Articular chondrocyte of knee joint (primary cell): ENCODE data around the gene PMS1. TPM values are rescaled to one million over a fixed set of nuclear protein-coding genes. Genes with fewer than 3 reads are reported as not detected.

Experiments used
- total RNA-seq: library from RNA; depleted of rRNA; stranded (reverse); fragments of >200 nt; gene quantifications from 2 replicates; pipeline ENCODE4 v1.2.3, GENCODE V29; 2012

Gene PMS1
- total RNA-seq, result 23.9 and 31.3 TPM in 2 replicates

DNA sequence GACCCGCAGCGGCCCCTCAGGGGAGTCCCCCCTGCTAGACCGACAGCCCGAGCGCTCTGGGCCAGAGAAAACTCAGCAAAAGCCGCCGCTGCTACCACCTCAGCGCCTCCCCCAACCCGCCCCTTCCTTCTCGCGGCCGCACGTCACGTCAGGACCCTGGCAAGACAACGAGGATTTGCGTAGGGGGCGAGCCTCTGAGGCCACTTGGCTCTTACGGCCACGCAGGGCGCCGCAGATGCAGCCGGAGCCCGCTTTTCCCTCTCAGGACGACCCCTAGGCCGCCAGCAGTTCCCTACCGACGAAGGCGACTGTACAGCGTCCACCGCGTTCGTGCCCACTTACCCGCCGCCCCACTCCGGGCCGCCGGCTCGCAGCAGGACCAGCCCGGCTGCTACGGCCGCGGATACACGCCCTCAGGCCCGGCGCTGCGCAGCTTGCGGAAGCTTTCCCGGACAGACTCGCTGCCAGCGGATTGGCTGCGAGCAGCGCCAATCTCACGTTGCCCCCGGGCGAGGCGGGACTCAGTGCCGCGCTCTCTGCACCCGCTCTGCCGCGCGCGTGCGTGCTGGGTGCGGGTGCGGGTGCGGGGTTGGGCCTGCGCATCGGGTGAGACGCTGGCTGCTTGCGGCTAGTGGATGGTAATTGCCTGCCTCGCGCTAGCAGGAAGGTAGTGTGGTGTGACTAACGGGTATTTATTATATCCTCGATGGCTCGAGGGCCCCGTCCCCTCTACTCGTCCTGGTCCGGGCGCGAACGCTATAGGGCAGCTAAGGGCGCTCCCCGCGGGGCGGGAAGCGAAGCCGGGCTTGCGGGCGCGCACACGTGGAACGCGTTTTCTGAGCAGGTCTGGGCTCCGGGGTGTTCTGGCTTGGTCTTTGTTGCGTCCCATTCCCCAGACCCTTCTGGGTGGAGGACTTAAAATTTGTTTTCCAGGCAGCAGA is at the start of gene PMS1, which contains the start of gene ORMDL1:
Gene PMS1 (plus strand): TSS at position 524 of the 941 bp plus-strand sequence. CDS start 7,360 bp downstream, outside the sequence.
Gene ORMDL1 (minus strand): TSS at position 413 of the 941 bp plus-strand sequence. CDS start 1,744 bp downstream, outside the sequence.

DNA sequence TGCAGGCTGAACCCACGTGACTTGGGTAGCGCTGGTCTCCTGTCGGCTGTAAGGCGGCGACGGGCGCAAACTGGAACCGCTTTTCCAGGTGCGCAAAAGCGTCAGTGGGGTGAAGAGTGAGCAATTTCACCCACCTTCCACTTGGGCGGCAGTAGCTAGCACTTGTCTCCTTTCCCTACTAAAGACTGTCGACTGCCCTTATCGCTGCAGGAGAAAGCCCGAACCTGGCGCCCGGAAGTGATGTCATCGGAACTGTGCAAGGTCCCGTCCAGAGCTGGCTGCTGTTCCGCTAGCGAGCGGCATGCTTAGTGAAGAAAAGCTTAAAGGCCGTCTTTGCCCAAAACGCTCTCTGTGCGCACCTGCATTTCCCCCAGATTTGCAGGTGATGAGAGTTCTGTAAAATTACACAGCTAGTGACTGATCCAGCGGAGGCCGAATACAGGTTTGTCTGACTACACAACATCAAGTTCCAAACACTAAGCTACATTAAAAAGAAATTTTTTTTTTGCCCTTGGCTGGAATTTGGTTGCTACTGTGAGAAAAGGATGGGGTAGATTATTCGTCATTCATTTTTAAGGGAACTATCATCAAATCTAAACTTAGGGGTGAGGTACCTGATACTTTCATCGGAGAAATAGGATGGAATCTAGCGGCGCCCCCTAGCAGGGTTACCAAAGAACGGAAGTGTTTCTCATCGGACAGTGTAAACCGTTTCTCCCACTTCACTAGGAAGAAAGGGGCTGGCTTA is 21.5 kb upstream of the PMS1 start, which contains the start of gene OSGEPL1:
Gene OSGEPL1 (minus strand): TSS at position 242 of the 748 bp plus-strand sequence. CDS start 1,152 bp downstream, outside the sequence.

Other genes starting within 250 kb of the PMS1 start
- 21.6 and 25.7 TPM in 2 replicates for gene SLC40A1, start 203.7 kb upstream of the PMS1 start, total RNA-seq
- 72.4 TPM in 2 replicates for gene ASNSD1, start 123.0 kb upstream of the PMS1 start, total RNA-seq
- gene ANKAR, start 109.8 kb upstream of the PMS1 start, total RNA-seq, result 18.7 and 26.8 TPM in 2 replicates
- 7.8 TPM in 2 replicates for gene OSGEPL1, start 21.7 kb upstream of the PMS1 start, total RNA-seq
- 60.8 and 62.0 TPM in 2 replicates for gene ORMDL1, start 111 bp upstream of the PMS1 start, total RNA-seq